ENCODE results near the gene SPNS2.

Gene SPNS2

GRCh38 chr17:4555873-4556759, 57.4 kb downstream of the SPNS2 start:
- peak overlapping the region; percentile 89 for H3K4me3 ChIP-seq (ENCODE audit: low read depth, low read length)
- DNase-seq = no peak

GRCh38 chr17:4556996-4557395, 58.3 kb downstream of the SPNS2 start:
- Histone ChIP-seq H3K4me3 (ENCODE audit: low read depth, low read length) (no peak overlapping the region), H3K36me3 (peaks cover 21% of the 10 kb centered on the region), H3K9me3 (ENCODE audit: severe bottlenecking) (no peaks in the 10 kb centered on the region), H3K27ac (no peak overlapping the region), H3K27me3 (ENCODE audit: insufficient read depth, low read depth, severe bottlenecking) (no peaks in the 10 kb centered on the region)
- DNase-seq = no peak
- TF ChIP-seq, protein P1, sequence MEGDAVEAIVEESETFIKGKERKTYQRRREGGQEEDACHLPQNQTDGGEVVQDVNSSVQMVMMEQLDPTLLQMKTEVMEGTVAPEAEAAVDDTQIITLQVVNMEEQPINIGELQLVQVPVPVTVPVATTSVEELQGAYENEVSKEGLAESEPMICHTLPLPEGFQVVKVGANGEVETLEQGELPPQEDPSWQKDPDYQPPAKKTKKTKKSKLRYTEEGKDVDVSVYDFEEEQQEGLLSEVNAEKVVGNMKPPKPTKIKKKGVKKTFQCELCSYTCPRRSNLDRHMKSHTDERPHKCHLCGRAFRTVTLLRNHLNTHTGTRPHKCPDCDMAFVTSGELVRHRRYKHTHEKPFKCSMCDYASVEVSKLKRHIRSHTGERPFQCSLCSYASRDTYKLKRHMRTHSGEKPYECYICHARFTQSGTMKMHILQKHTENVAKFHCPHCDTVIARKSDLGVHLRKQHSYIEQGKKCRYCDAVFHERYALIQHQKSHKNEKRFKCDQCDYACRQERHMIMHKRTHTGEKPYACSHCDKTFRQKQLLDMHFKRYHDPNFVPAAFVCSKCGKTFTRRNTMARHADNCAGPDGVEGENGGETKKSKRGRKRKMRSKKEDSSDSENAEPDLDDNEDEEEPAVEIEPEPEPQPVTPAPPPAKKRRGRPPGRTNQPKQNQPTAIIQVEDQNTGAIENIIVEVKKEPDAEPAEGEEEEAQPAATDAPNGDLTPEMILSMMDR (IDR thresholded peaks at IDR 0.05; ENCODE audit: low read depth, low read length) = no peak

More at GRCh38 chr17:4555873-4556759, 57.4 kb downstream of the SPNS2 start:
- no peaks in the 10 kb centered on the region for H3K27me3 ChIP-seq (ENCODE audit: insufficient read depth, low read depth, severe bottlenecking)
- no peaks in the 10 kb centered on the region for H3K9me3 ChIP-seq (ENCODE audit: severe bottlenecking)
- TF ChIP-seq, protein P1 (IDR thresholded peaks at IDR 0.05; ENCODE audit: low read depth, low read length) = no peak
- peaks cover 29% of the 10 kb centered on the region for H3K36me3 ChIP-seq
- H3K27ac ChIP-seq = peak overlapping the region; percentile 92

DNA sequence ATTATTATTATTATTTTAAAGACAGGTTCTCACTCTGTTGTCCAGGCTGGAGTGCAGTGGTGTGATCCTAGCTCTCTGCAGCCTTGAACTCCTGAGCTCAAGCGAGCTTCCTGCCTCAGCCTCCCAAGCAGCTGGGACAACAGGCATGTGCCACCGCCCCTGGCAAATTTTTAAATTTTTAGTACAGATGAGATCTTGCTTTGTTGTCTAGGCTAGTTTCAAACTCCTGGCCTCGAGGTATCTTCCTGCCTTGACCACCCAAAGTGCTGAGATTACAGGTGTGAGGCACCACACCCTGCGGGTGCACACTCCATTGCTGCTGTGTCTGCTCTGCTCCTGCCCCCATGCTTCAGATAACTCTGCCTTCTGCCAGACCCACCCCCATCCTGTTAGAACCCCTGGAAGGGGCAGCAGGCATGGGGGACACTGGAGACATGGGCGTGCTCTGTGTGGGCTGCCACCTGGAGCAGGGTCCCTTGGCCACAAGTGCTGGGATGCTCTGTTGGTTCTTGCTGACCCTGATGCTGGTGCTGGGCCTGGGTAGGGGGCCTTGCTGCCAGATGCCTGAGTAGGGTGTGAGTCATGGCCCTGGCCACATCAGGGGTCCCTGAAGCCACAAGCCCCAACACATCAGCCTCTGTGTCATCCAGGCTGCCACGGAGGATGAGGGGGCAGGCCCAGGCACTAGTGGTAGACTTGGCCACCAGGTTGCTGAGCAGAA, 59.1 kb downstream of the SPNS2 start:
- DNase-seq = no peak
- H3K9me3 ChIP-seq (ENCODE audit: severe bottlenecking) = no peaks in the 10 kb centered on the region
- H3K36me3 ChIP-seq = peaks cover 14% of the 10 kb centered on the region
- H3K27me3 ChIP-seq (ENCODE audit: insufficient read depth, low read depth, severe bottlenecking) = no peaks in the 10 kb centered on the region
- TF ChIP-seq, protein P1 (IDR thresholded peaks at IDR 0.05; ENCODE audit: low read depth, low read length) = no peak
- no peak overlapping the region for H3K27ac ChIP-seq
- H3K4me3 ChIP-seq (ENCODE audit: low read depth, low read length) = no peak overlapping the region

DNA sequence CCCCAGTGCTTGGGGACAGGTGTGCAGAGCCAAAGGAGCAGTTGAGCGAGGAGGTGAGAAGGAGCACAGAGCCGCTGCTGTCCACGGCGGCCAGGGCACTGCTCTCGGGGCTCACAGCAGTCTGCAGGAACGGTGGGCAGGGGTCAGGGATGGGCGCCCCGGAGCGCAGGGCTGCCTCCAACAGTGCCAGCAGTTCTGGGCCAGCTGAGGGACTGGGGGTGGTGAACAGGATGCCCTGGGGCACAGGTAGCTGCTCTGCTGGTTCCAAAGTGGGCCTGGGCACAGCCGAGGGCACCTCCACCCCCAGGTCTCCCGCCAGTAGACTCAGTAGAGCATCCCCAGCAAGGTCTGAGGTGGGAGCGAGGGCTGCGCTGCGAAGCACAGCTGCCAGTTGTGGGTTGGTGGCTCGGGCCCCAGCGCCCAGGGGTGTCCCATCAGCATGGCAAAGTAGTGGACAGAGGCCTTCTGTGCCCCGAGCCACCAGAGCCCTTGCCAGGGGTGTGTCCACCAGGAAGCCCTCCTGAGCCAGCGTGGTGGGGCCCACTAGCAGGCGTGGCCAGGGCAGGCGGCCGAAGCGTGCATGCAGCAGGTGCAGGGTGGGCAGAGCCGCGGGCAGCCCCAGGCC, 59.8 kb downstream of the SPNS2 start:
- TF ChIP-seq, protein P1 (IDR thresholded peaks at IDR 0.05; ENCODE audit: low read depth, low read length) = no peak
- no peaks in the 10 kb centered on the region for H3K9me3 ChIP-seq (ENCODE audit: severe bottlenecking)
- DNase-seq = no peak

GRCh38 chr17:4559139-4559791, 60.6 kb downstream of the SPNS2 start:
- no peak overlapping the region for H3K4me3 ChIP-seq (ENCODE audit: low read depth, low read length)
- H3K27ac ChIP-seq = no peak overlapping the region
- no peaks in the 10 kb centered on the region for H3K9me3 ChIP-seq (ENCODE audit: severe bottlenecking)
- DNase-seq = no peak
- H3K27me3 ChIP-seq (ENCODE audit: insufficient read depth, low read depth, severe bottlenecking) = no peaks in the 10 kb centered on the region
- no peaks in the 10 kb centered on the region for H3K36me3 ChIP-seq
- TF ChIP-seq, protein P1 (IDR thresholded peaks at IDR 0.05; ENCODE audit: low read depth, low read length) = no peak

More for the DNA sequence above, 59.8 kb downstream of the SPNS2 start:
- H3K36me3 ChIP-seq = peaks cover 7% of the 10 kb centered on the region
- H3K27me3 ChIP-seq (ENCODE audit: insufficient read depth, low read depth, severe bottlenecking) = no peaks in the 10 kb centered on the region
- no peak overlapping the region for H3K27ac ChIP-seq
- H3K4me3 ChIP-seq (ENCODE audit: low read depth, low read length) = no peak overlapping the region
